IMR-90 (cell line): ENCODE results near the gene LHFPL3. TPM values are rescaled to one million over a fixed set of nuclear protein-coding genes. Genes with fewer than 3 reads are reported as not detected.

Experiments
- ATAC-seq: fragments of 200-7000 bp; cut with Tn5 transposase; 2 replicates; pipeline ENCODE4 v1.9.1; 2020; ENCODE audit warnings: low read depth, mild to moderate bottlenecking, moderate library complexity
- BruUV-seq: library from RNA; stranded (reverse); fragments of 400-500 nt; replicated peaks from 2 replicates; lab custom pipeline; 2021; lab: Mats Ljungman, UMichigan
- CTCF ChIA-PET: fragments of 300-600 bp; formaldehyde crosslinking; extraction: SDS; loops from one replicate; lab custom pipeline; 2021; ENCODE audit warnings: antibody characterized with exemption; lab: Yijun Ruan, JAX
- POLR2A ChIA-PET: fragments of 300-600 bp; sonication (Branson Sonifier 250); formaldehyde crosslinking; loops from one replicate; lab custom pipeline; 2022; ENCODE audit warnings: antibody characterized with exemption; ENCODE audit not compliant: unreplicated experiment; lab: Charles Lee
- DNase-seq: peaks from one replicate; pipeline ENCODE4 v3.0.0; 2013
- H2AFZ ChIP-seq: replicated peaks from 2 replicates; pipeline ENCODE3; 2013; ENCODE audit warnings: low read length, mild to moderate bottlenecking; ENCODE audit not compliant: poor library complexity
- H2AK5ac ChIP-seq: 2 replicates; pipeline ENCODE4 v1.6.1; 2013; ENCODE audit warnings: low read depth, low read length, inconsistent platforms
- H2AK9ac ChIP-seq: replicated peaks from 2 replicates; pipeline ENCODE3; 2013; ENCODE audit warnings: mild to moderate bottlenecking, low read depth, low read length, moderate library complexity; ENCODE audit not compliant: poor library complexity
- H2BK120ac ChIP-seq: 2 replicates; pipeline ENCODE4 v1.6.1; 2013; ENCODE audit warnings: low read depth, low read length, inconsistent platforms
- H2BK15ac ChIP-seq: 3 replicates; pipeline ENCODE4 v1.6.1; 2013; ENCODE audit warnings: low read depth, low read length, inconsistent platforms
- H2BK20ac ChIP-seq: 2 replicates; pipeline ENCODE4 v1.6.1; 2013; ENCODE audit warnings: low read depth, mild to moderate bottlenecking, inconsistent platforms, low read length, moderate library complexity
- H2BK5ac ChIP-seq: 2 replicates; pipeline ENCODE4 v1.6.1; 2013; ENCODE audit warnings: mild to moderate bottlenecking, low read depth, low read length, inconsistent platforms; ENCODE audit not compliant: poor library complexity, severe bottlenecking
- H3K14ac ChIP-seq: replicated peaks from 2 replicates; pipeline ENCODE4 v1.6.1; 2013; ENCODE audit warnings: low read depth, low read length, inconsistent platforms
- H3K18ac ChIP-seq: 2 replicates; pipeline ENCODE4 v1.6.1; 2013; ENCODE audit warnings: low read depth, low read length, control low read depth
- H3K23ac ChIP-seq: 2 replicates; pipeline ENCODE4 v1.6.1; 2013; ENCODE audit warnings: low read depth, low read length, inconsistent platforms
- H3K27ac ChIP-seq: 2 replicates; pipeline ENCODE4 v1.5.1; 2013; ENCODE audit warnings: mild to moderate bottlenecking, control low read depth, low read length; ENCODE audit not compliant: insufficient read depth
- H3K27me3 ChIP-seq: 2 replicates; pipeline ENCODE4 v1.6.1; 2013; ENCODE audit warnings: low read length; ENCODE audit not compliant: control insufficient read depth, insufficient read depth
- H3K36me3 ChIP-seq: 2 replicates; pipeline ENCODE4 v1.6.1; 2013; ENCODE audit warnings: low read length, mixed read lengths; ENCODE audit not compliant: control insufficient read depth, insufficient read depth
- H3K4ac ChIP-seq: 2 replicates; pipeline ENCODE4 v1.6.1; 2013; ENCODE audit warnings: low read depth, low read length, inconsistent platforms
- H3K4me1 ChIP-seq: 2 replicates; pipeline ENCODE4 v1.6.1; 2013; ENCODE audit warnings: low read length, mixed read lengths; ENCODE audit not compliant: control insufficient read depth, insufficient read depth
- H3K4me2 ChIP-seq: 2 replicates; pipeline ENCODE4 v1.6.1; 2013; ENCODE audit warnings: low read depth, mild to moderate bottlenecking, control low read depth, low read length, moderate library complexity
- H3K4me3 ChIP-seq: 2 replicates; pipeline ENCODE4 v1.5.1; 2013; ENCODE audit warnings: low read depth, mild to moderate bottlenecking, control low read depth, low read length, moderate library complexity; ENCODE audit not compliant: insufficient read depth
- H3K56ac ChIP-seq: 2 replicates; pipeline ENCODE4 v1.6.1; 2013; ENCODE audit warnings: low read length, inconsistent platforms; ENCODE audit not compliant: insufficient read depth; ENCODE audit errors: extremely low read depth
- H3K79me1 ChIP-seq, 2 experiments: 2 replicates each; pipeline ENCODE4 v1.6.1; 2013; ENCODE audit warnings: low read length in 2 of 2, inconsistent platforms in 1 of 2, low read depth in 1 of 2
- H3K9ac ChIP-seq: 2 replicates; pipeline ENCODE4 v1.6.1; 2013; ENCODE audit warnings: low read depth, low read length, control low read depth
- H3K9me1 ChIP-seq: 2 replicates; pipeline ENCODE4 v1.6.1; 2013; ENCODE audit warnings: low read length, inconsistent platforms; ENCODE audit not compliant: insufficient read depth
- H3K9me3 ChIP-seq: 2 replicates; pipeline ENCODE4 v1.6.1; 2013; ENCODE audit warnings: low read length; ENCODE audit not compliant: control insufficient read depth, insufficient read depth
- H4K20me1 ChIP-seq: 2 replicates; pipeline ENCODE4 v1.6.1; 2013; ENCODE audit warnings: low read length, inconsistent platforms; ENCODE audit not compliant: insufficient read depth
- H4K5ac ChIP-seq: 2 replicates; pipeline ENCODE4 v1.6.1; 2013; ENCODE audit warnings: mild to moderate bottlenecking, low read depth, low read length, control low read depth
- H4K8ac ChIP-seq, 2 experiments: 2 replicates each; pipeline ENCODE4 v1.6.1; 2013; ENCODE audit warnings: low read depth in 2 of 2, low read length in 2 of 2, control low read depth in 1 of 2, inconsistent platforms in 1 of 2
- H4K91ac ChIP-seq: 2 replicates; pipeline ENCODE4 v1.6.1; 2013; ENCODE audit warnings: low read depth, low read length, inconsistent platforms; ENCODE audit not compliant: insufficient read depth
- BHLHE40 ChIP-seq: fragments of 150-350 bp; IDR thresholded peaks from 2 replicates; pipeline ENCODE4 v1.6.1; 2016; ENCODE audit warnings: mild to moderate bottlenecking, low read depth, low read length
- CHD1 ChIP-seq: IDR thresholded peaks from 2 replicates; pipeline ENCODE4 v1.6.1; 2012; ENCODE audit warnings: low read depth, low read length, improper control_type of control experiment
- MAFK ChIP-seq: IDR thresholded peaks from 2 replicates; pipeline ENCODE4 v1.6.1; 2012; ENCODE audit warnings: low read depth, low read length, improper control_type of control experiment
- POLR2A ChIP-seq: IDR thresholded peaks from 2 replicates; pipeline ENCODE4 v1.6.1; 2012; ENCODE audit warnings: mild to moderate bottlenecking, low read depth, low read length
- RCOR1 ChIP-seq: IDR thresholded peaks from 2 replicates; pipeline ENCODE4 v1.6.1; 2012; ENCODE audit warnings: mild to moderate bottlenecking, low read length, improper control_type of control experiment; ENCODE audit not compliant: insufficient replicate concordance
- RFX5 ChIP-seq: IDR thresholded peaks from 2 replicates; pipeline ENCODE4 v1.8.0; 2012; ENCODE audit warnings: low read depth, mild to moderate bottlenecking, low read length, moderate library complexity
- USF2 ChIP-seq: fragments of 150-350 bp; IDR thresholded peaks from 2 replicates; pipeline ENCODE4 v1.6.1; 2017; ENCODE audit warnings: mild to moderate bottlenecking, antibody characterized with exemption, low read length, low read depth
- WGBS, 2 experiments: methylation state at CpG; one replicate each; pipeline versions ENCODE4 v1.1.5 to v1.1.7; 2013; ENCODE audit warnings: missing lambda C conversion rate in 2 of 2; ENCODE audit not compliant: insufficient read length in 1 of 2; ENCODE audit errors: extremely low coverage in 2 of 2; 5-methylcytosine and 5-hydroxymethylcytosine counted together
- dilution Hi-C: fragments of 300-500 bp; cut with HindIII; formaldehyde crosslinking; loops from one replicate; pipeline ENCODE4 v1.14.3; 2018; ENCODE audit warnings: low sequenced_read_pairs; ENCODE audit not compliant: unreplicated experiment
- in situ Hi-C: fragments of 300-500 bp; cut with MboI; formaldehyde crosslinking; loops from 3 replicates; pipeline ENCODE4 v1.14.3; 2019; ENCODE audit warnings: low sequenced_read_pairs, inconsistent platforms, mixed read lengths
- intact Hi-C: fragments of 100-400 bp; cut with micrococcal nuclease; formaldehyde crosslinking; loops from 2 replicates; pipeline ENCODE4 v1.10.0; 2022
- polyA plus RNA-seq, 3 experiments: library from polyadenylated mRNA; depleted of rRNA; stranded (reverse); fragments of >200 nt; gene quantifications; 2 replicates each; pipeline ENCODE4 v1.2.3, GENCODE V29; 2012; ENCODE audit warnings: low replicate concordance in 1 of 3
- total RNA-seq: library from RNA; depleted of rRNA; stranded (reverse); fragments of >200 nt; gene quantifications from 2 replicates; pipeline ENCODE4 v1.2.3, GENCODE V29; 2012

The LHFPL3 gene
- total and polyA plus RNA-seq, 2 of the 4 experiments (the other 2 are of a cell fraction), result not detected

GRCh38 chr7:104814671-104815400 lies 486.4 kb downstream of the LHFPL3 start:
- no peak overlapping the region for H3K9ac ChIP-seq
- no TSS peak for BruUV-seq
- CTCF ChIA-PET, result no interaction called here
- H3K18ac ChIP-seq, result no peak overlapping the region
- TF ChIP-seq RFX5 (no peak), POLR2A (no peak), USF2 (no peak), RCOR1 (no peak), CHD1 (no peak), MAFK (no peak), BHLHE40 (no peak)
- dilution Hi-C loops, result no loop called here
- no peak overlapping the region for H3K4ac ChIP-seq
- H4K20me1 ChIP-seq, result no peaks in the 10 kb centered on the region
- no peak overlapping the region for H4K91ac ChIP-seq
- H3K9me3 ChIP-seq, result no peaks in the 10 kb centered on the region
- H3K23ac ChIP-seq, result no peak overlapping the region
- no peak overlapping the region for H2BK5ac ChIP-seq
- no peaks in the 10 kb centered on the region for H3K36me3 ChIP-seq
- in situ Hi-C loops, result no loop called here
- H3K4me1 ChIP-seq, result no peaks in the 10 kb centered on the region
- no peak overlapping the region for H3K56ac ChIP-seq
- no peak overlapping the region for H2BK120ac ChIP-seq
- no peak overlapping the region for H2AK9ac ChIP-seq
- intact Hi-C loops, result no loop called here
- H2AFZ ChIP-seq, result no peak overlapping the region
- no peak overlapping the region for H2AK5ac ChIP-seq
- ATAC-seq (no peak), DNase-seq (no peak)
- H4K5ac ChIP-seq, result no peak overlapping the region
- no peak overlapping the region for H4K8ac ChIP-seq
- no peaks in the 10 kb centered on the region for H3K9me1 ChIP-seq
- peaks cover 2% of the 10 kb centered on the region; the same call in 1 of the 2 replicates for H3K27me3 ChIP-seq
- POLR2A ChIA-PET, result no interaction called here
- no peaks in the 10 kb centered on the region for H3K79me1 ChIP-seq
- no peak overlapping the region for H2BK15ac ChIP-seq
- H3K27ac ChIP-seq, result no peak overlapping the region
- WGBS, 2 experiments, result 83% methylated on average over 7 of the region's 17 CpGs; no CpG with 5 or more reads in 1 of the 2 experiments
- H2BK20ac ChIP-seq, result no peak overlapping the region
- H3K14ac ChIP-seq, result no peak overlapping the region
- H3K4me3 ChIP-seq, result no peak overlapping the region
- H3K4me2 ChIP-seq, result no peak overlapping the region
